GM12801 (cell line): ENCODE data around the gene ACOT4.

Experiments
- CTCF ChIP-seq: IDR thresholded peaks from one replicate; pipeline ENCODE4 v1.5.1; 2011; ENCODE audit warnings: control low read depth; ENCODE audit not compliant: insufficient read length; ENCODE audit errors: extremely low read depth

ACOT4 gene

DNA sequence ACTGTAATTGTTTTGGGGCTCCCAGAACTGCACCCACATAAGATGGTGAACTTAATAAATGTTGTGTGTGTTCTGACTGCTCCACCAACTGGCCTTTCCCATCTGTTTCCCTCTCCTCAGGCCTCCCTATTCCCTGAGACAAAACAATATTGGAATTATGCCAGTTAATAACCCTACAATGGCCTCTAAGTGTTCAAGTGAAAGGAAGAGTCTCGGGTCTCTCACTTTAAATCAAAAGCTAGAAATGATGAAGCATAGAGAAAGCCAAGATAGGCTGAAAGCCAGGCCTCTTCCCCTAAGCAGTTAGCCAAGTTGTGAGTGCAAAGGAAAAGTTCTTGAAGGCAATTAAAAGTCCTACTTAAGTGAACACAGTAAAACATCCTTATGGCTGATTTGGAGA is 34.0 kb downstream of the ACOT4 start:
- TF ChIP-seq CTCF = no peak

- TF ChIP-seq CTCF = no peak
These were observed 35.5 kb downstream of the ACOT4 start for GRCh38 chr14:73627151-73627558.

- no peak for TF ChIP-seq CTCF
These were observed 38.5 kb downstream of the ACOT4 start for GRCh38 chr14:73630009-73630780.

DNA sequence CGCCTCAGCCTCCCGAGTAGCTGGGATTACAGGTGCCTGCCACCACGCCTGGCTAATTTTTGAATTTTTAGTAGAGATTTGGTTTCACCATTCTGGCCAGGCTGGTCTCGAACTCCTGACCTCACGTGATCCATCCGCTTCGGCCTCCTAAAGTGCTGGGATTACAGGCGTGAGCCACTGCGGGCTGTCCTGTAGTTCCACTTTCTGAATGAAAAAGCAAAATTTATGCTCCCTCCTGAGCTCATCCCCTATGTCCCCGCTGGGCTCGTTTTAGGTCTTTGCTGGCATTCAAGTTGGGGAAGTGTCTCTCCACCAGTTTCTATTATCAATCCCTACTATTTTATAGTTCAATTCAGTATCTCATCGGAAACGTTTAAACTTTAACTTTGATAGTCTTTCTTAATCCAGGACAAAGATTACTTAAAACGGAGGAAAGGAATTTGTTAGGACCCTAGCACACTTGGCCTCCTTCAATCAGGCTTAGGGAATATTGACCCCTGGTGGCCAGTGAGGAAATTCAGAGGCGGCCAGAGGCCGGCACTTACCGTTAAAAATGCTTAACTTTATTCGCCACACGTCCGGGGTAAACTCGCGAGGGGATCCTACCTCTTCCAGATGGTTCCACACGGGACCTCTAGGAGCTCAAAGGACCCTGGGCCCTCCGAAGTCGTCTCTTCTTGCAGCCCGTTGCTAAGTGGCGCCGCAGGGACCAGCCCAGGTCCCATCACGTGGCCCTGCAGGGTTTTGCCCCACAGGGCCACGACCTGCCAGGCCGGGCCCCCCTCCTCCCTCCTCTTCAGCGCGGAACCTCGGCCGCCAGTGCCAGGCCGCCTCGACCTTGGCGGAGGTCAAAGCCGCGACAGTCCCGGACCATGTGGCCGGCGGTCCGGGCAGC is 41.7 kb downstream of the ACOT4 start:
- TF ChIP-seq CTCF = no peak

GRCh38 chr14:73634011-73634833 is 42.5 kb downstream of the ACOT4 start:
- TF ChIP-seq CTCF = no peak

DNA sequence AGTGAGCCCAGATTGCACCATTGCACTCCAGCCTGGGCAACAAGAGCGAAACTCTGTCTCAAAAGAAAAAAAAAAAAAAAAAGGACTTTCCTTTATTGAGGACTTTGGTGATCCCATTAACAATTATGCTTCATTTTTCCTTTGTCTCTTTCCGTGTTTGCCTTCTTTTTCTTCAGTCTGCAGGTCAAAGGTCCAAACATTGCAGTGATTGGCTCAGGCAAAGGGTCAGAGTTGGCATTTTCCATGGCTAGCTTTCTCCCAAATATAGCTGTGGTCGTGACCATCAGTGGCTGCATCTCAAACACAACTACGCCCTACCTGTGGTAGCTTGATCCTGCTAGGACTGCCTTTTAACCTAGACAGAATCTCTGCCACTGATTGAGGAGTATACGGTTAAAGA is 46.2 kb downstream of the ACOT4 start:
- TF ChIP-seq CTCF = no peak
